ENCODE measurements around the gene TMEM176B.

The TMEM176B gene

DNA sequence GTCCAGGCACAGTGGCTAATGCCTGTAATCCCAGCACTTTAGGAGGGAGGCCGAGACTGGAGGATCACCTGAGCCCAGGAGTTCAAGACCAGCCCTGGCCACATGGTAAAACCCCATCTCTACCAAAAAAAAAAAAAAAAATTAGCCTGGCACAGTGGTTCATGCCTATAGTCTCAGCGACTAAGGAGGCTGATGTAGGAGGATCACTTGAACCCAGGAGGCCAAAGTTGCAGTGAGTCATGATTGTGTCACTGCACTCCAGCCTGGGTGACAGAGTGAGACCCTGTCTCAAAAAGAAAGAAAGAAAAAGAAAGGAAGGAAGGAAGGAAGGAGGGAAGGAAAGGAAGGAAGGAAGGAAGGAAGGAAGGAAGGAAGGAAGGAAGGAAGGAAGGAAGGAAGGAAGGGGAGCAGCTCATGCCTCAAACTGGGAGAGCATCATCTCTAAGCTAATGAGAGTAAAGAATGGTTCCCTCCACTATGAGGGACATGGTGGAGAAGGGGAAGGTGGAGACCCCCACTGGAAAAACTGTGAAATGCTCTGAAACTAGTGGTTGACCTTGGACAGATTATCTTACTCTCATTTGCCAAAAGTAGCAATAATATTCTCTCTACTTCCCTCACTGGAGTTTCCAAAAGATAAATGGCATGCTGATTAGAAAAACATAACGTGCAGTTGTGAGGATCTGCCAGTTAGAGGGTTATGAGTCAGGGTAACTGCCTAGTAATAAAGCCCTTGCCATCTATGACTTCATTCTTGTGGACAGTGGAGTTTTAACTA, 46.1 kb downstream of the TMEM176B start:
- H3K4me3 Mint-ChIP-seq: peak overlapping the region in 1 of 2 donors; percentile 72
- no peaks in the 10 kb centered on the region for H3K27me3 Mint-ChIP-seq
- H3K27ac Mint-ChIP-seq: peak overlapping the region; percentile 86 to 97
- peaks cover 70% of the 10 kb centered on the region for H3K4me1 Mint-ChIP-seq
- peak in 1 of 2 donors; percentile 61 for DNase-seq
- peak; percentile 81 for ATAC-seq
- H3K9me3 Mint-ChIP-seq: no peaks in the 10 kb centered on the region

DNA sequence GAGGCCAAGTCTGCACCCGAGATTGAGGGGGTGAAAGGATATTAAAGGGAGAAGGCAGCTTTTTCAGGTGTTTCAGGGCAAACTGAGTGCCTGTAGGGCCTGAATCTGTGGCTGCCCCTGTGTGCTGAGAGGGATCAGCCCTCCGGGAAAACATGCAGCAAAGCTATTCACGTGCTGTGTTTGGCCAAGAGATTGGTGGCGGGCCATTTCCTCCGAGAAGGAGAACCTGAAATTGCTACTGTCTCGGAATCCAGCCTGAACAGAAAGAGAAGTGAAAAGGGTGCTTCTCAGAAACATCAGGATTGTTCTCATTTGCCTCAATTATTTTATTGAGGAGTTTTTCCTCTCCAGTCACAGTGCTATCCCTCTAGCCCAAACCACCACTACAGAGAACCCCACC, 46.9 kb downstream of the TMEM176B start:
- ATAC-seq (no peak), DNase-seq (no peak)
- H3K4me1 Mint-ChIP-seq: peaks cover 78% of the 10 kb centered on the region
- H3K4me3 Mint-ChIP-seq: peak overlapping the region; percentile 43 to 55
- no peaks in the 10 kb centered on the region for H3K27me3 Mint-ChIP-seq
- no peaks in the 10 kb centered on the region for H3K9me3 Mint-ChIP-seq
- H3K27ac Mint-ChIP-seq: peak overlapping the region; percentile 86 to 97

DNA sequence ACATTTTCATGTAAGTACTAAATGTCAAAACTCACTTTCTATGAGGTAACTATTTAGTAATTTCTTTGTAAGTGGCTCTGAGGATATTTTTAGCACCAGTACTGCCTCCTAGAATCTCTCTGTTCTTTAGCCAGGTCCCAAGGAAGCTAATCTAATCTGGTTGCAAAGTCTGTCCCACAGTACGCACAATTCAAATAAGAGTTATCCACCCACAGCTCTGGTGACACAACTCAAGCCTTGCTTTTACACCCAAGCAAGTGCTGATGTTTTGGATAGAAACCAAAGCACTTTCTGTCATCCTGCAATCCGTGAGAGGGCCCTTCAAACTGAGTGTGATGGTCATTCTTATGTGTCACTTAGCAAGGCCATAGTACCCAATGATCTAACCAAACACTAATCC, 48.5 kb downstream of the TMEM176B start:
- DNase-seq (peak in 1 of 2 donors; percentile 29), ATAC-seq (no peak)
- Mint-ChIP-seq H3K27ac (peak overlapping the region in 1 of 2 donors; percentile 27), H3K27me3 (no peaks in the 10 kb centered on the region), H3K9me3 (no peaks in the 10 kb centered on the region), H3K4me3 (peak overlapping the region in 1 of 2 donors; percentile 20), H3K4me1 (peaks cover 86% of the 10 kb centered on the region)

DNA sequence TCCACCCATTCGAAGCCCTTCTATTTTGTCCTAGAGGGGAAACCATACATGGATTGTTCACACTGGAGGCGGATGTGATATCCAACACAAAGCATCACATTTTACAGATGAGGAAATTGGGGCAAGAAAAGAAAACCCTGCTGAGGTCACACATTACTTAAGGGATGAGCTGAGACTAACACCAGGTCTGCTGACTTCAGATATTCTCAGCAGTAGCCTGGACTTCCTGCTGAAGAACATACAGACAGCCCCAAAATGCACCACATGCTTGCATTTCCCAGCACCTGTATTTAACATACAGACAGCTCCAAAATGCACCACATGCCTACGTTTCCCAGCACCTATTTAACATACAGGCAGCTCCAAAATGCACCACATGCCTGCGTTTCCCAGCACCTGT, 51.8 kb downstream of the TMEM176B start:
- DNase-seq (no peak), ATAC-seq (peak; percentile 53)
- Mint-ChIP-seq H3K9me3 (no peaks in the 10 kb centered on the region), H3K27me3 (no peaks in the 10 kb centered on the region), H3K27ac (peak overlapping the region in 1 of 2 donors; percentile 28), H3K4me1 (peaks cover 92% of the 10 kb centered on the region), H3K4me3 (peak overlapping the region; percentile 10 to 32)

- no peaks in the 10 kb centered on the region for H3K27me3 Mint-ChIP-seq
- ATAC-seq (no peak), DNase-seq (peak in 1 of 2 donors; percentile 11)
- peak overlapping the region in 1 of 2 donors; percentile 83 for H3K27ac Mint-ChIP-seq
- H3K4me1 Mint-ChIP-seq: peaks cover 92% of the 10 kb centered on the region
- no peaks in the 10 kb centered on the region for H3K9me3 Mint-ChIP-seq
- H3K4me3 Mint-ChIP-seq: peak overlapping the region; percentile 25 to 52
Observed at GRCh38 chr7:150746921-150747320, 53.2 kb downstream of the TMEM176B start.

DNA sequence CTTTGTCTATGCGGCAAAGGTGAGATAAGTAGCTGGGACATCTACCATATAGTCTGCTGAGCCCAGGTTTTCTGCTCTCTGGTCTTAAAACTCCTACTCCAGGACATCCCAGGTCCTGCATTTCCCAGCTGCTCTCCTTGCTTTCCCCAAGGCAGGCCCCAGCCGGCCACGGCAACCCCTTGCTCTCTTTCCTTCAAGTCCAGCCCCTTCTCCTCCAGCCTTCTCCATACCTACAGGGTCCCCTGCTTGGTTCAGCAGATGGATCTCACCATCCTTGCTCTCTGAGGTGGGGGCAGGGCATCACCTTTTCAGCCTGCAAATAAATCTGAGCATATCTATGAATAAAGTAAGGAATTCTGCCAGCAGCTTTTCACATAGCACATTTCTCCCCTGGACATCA, 54.3 kb downstream of the TMEM176B start:
- Mint-ChIP-seq H3K27ac (no peak overlapping the region), H3K4me1 (peaks cover 99% of the 10 kb centered on the region), H3K4me3 (peak overlapping the region; percentile 23 to 98)

DNA sequence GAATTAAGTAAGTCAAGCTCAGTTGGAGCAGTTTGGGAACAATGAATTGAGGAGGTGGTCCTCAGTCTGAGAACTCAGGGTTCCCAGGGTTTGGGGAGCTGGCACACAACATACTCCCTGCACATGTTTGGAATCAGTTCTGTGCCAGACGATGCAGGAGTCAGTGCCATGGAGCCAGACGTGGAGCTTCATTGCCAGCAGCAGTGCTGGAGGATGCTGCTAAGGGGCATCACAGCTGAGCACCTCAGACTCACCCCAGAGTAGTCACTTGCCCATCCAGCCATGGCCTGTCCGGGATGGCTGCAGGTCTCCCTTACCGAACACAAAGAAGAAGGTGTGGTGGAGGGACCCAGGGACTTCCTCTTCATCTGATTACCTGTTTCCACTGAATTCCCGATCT, 55.1 kb downstream of the TMEM176B start:
- peak overlapping the region; percentile 94 to 98 for H3K4me3 Mint-ChIP-seq
- H3K27me3 Mint-ChIP-seq: no peaks in the 10 kb centered on the region

More for the DNA sequence above, 54.3 kb downstream of the TMEM176B start:
- Mint-ChIP-seq H3K27me3 (no peaks in the 10 kb centered on the region), H3K9me3 (no peaks in the 10 kb centered on the region)
- DNase-seq (no peak), ATAC-seq (no peak)

DNA sequence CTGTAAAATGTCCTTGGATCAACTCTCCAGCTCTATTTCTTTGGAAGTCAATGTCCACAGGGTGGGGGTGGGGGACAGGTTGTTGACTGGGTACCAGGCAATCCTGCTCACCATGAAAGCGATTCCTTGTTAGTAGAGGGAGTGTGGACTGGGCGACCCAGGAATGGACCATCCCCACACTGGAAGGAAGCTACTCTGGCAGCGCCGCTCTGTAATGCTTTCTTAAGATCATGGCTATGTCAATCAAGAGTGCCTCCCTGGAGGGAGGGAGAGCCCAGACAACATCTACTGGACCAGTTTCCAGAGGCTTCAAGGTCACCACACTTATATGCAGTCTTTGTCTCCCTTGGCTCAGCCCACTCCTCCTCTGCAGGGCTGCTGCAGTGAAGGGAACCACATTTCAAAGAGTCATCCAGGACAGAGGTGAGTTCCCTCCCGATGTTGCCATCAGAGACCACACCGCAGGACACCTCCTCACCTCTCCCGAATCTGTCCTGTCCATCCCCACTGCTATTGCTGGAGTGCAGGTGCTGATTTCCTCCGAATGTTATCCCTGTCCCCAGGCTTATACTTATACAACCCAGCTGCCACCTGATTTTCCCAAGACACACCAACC, 56.0 kb downstream of the TMEM176B start:
- H3K4me1 Mint-ChIP-seq: peaks cover 96% of the 10 kb centered on the region
- peak overlapping the region; percentile 94 to 98 for H3K4me3 Mint-ChIP-seq
- ATAC-seq: peak; percentile 3
- DNase-seq: peak in 1 of 2 donors; percentile 10
- no peaks in the 10 kb centered on the region for H3K27me3 Mint-ChIP-seq
- H3K27ac Mint-ChIP-seq: peak overlapping the region; percentile 45 to 78
- H3K9me3 Mint-ChIP-seq: peaks cover 11 to 13% of the 10 kb centered on the region in 2 donors

More for the DNA sequence above, 55.1 kb downstream of the TMEM176B start:
- ATAC-seq (no peak), DNase-seq (peak in 1 of 2 donors; percentile 16)
- H3K9me3 Mint-ChIP-seq: peaks cover 5% of the 10 kb centered on the region in 2 donors
- peak overlapping the region in 1 of 2 donors; percentile 83 for H3K27ac Mint-ChIP-seq
- H3K4me1 Mint-ChIP-seq: peaks cover 99% of the 10 kb centered on the region

DNA sequence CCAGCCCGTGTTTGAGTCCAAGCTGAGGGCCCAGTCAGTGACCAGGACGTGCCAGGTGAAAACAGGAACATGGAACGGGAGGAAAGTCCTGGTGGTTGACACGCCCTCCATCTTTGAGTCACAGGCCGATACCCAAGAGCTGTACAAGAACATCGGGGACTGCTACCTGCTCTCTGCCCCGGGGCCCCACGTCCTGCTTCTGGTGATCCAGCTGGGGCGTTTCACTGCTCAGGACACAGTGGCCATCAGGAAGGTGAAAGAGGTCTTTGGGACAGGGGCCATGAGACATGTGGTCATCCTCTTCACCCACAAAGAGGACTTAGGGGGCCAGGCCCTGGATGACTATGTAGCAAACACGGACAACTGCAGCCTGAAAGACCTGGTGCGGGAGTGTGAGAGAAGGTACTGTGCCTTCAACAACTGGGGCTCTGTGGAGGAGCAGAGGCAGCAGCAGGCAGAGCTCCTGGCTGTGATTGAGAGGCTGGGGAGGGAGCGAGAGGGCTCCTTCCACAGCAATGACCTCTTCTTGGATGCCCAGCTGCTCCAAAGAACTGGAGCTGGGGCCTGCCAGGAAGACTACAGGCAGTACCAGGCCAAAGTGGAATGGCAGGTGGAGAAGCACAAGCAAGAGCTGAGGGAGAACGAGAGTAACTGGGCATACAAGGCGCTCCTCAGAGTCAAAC, 57.7 kb downstream of the TMEM176B start:
- Mint-ChIP-seq H3K4me3 (peak overlapping the region; percentile 94 to 98), H3K9me3 (peaks cover 11 to 14% of the 10 kb centered on the region in 2 donors), H3K27me3 (no peaks in the 10 kb centered on the region), H3K27ac (peak overlapping the region; percentile 93 to 97), H3K4me1 (peaks cover 79% of the 10 kb centered on the region)
- no peak for DNase-seq
- ATAC-seq: peak; percentile 35
